Neural progenitor cell (in vitro differentiated cells): ENCODE results near the gene LAMC1. TPM values are rescaled to one million over a fixed set of nuclear protein-coding genes. Genes with fewer than 3 reads are reported as not detected.

Experiments used
- DNase-seq: peaks from one replicate; pipeline ENCODE4 v3.0.0-alpha.2; 2016; ENCODE audit warnings: low spot score
- H2AFZ ChIP-seq: fragments of 200-600 bp; sonication (generic); replicated peaks from 2 replicates; pipeline ENCODE4 v1.6.1; 2016; ENCODE audit warnings: antibody characterized with exemption
- H3F3A ChIP-seq: fragments of 200-600 bp; sonication (generic); 2 replicates; pipeline ENCODE4 v1.6.1; 2016; ENCODE audit warnings: antibody characterized with exemption, low read depth
- H3K27ac ChIP-seq: fragments of 200-600 bp; sonication (generic); 2 replicates; pipeline ENCODE4 v1.5.1; 2016; ENCODE audit warnings: mild to moderate bottlenecking
- H3K27me3 ChIP-seq: fragments of 200-600 bp; sonication (generic); 2 replicates; pipeline ENCODE4 v1.6.1; 2016; ENCODE audit warnings: mild to moderate bottlenecking, moderate library complexity
- H3K36me3 ChIP-seq: fragments of 200-600 bp; sonication (generic); 2 replicates; pipeline ENCODE4 v1.5.1; 2016
- H3K4me1 ChIP-seq: fragments of 200-600 bp; sonication (generic); 2 replicates; pipeline ENCODE4 v1.6.1; 2016; ENCODE audit warnings: mixed run types
- H3K4me2 ChIP-seq: fragments of 200-600 bp; sonication (generic); 2 replicates; pipeline ENCODE4 v1.6.1; 2016
- H3K4me3 ChIP-seq: fragments of 200-600 bp; sonication (generic); 2 replicates; pipeline ENCODE4 v1.5.1; 2016
- H3K79me2 ChIP-seq: fragments of 200-600 bp; sonication (generic); 2 replicates; pipeline ENCODE4 v1.6.1; 2016; ENCODE audit warnings: low read depth
- H3K9ac ChIP-seq: fragments of 200-600 bp; sonication (generic); 2 replicates; pipeline ENCODE4 v1.6.1; 2016
- H3K9me3 ChIP-seq: fragments of 200-600 bp; sonication (generic); 2 replicates; pipeline ENCODE4 v1.5.1; 2016; ENCODE audit warnings: low read depth
- H4K20me1 ChIP-seq: fragments of 200-600 bp; sonication (generic); 2 replicates; pipeline ENCODE4 v1.6.1; 2016; ENCODE audit warnings: low read depth
- H3K27ac Mint-ChIP-seq: 3 replicates; pipeline ENCODE4 v1.8.0; 2021; ENCODE audit warnings: mixed read lengths
- H3K27me3 Mint-ChIP-seq: 2 replicates; pipeline ENCODE4 v1.8.0; 2022; ENCODE audit warnings: low read depth, mild to moderate bottlenecking, inconsistent platforms, moderate library complexity, mixed read lengths; ENCODE audit not compliant: insufficient read depth
- H3K36me3 Mint-ChIP-seq: 3 replicates; pipeline ENCODE4 v1.8.0; 2021; ENCODE audit warnings: mixed read lengths
- H3K4me1 Mint-ChIP-seq: 3 replicates; pipeline ENCODE4 v1.8.0; 2021; ENCODE audit warnings: mixed read lengths
- H3K4me3 Mint-ChIP-seq: 3 replicates; pipeline ENCODE4 v1.8.0; 2021; ENCODE audit warnings: mild to moderate bottlenecking, moderate library complexity, mixed read lengths
- H3K9me3 Mint-ChIP-seq: 3 replicates; pipeline ENCODE4 v1.8.0; 2020; ENCODE audit warnings: mixed read lengths
- CTCF ChIP-seq: fragments of 200-600 bp; sonication (generic); IDR thresholded peaks from 2 replicates; pipeline ENCODE4 v1.5.1; 2017; ENCODE audit warnings: antibody characterized with exemption, mild to moderate bottlenecking
- EZH2 ChIP-seq: fragments of 200-600 bp; sonication (generic); IDR thresholded peaks from 2 replicates; pipeline ENCODE4 v1.6.1; 2017; ENCODE audit warnings: antibody characterized with exemption, mild to moderate bottlenecking, moderate library complexity
- EZH2phosphoT487 ChIP-seq: fragments of 200-600 bp; sonication (generic); IDR thresholded peaks from 2 replicates; pipeline ENCODE4 v1.6.1; 2017; ENCODE audit warnings: antibody characterized with exemption
- total RNA-seq: library from RNA; depleted of rRNA; stranded (reverse); fragments of >200 nt; gene quantifications from 2 replicates; pipeline ENCODE4 v1.2.3, GENCODE V29; 2015; ENCODE audit warnings: low replicate concordance

Gene LAMC1
- total RNA-seq, 1 donor from 2014 or later, result 90.2 TPM

DNA sequence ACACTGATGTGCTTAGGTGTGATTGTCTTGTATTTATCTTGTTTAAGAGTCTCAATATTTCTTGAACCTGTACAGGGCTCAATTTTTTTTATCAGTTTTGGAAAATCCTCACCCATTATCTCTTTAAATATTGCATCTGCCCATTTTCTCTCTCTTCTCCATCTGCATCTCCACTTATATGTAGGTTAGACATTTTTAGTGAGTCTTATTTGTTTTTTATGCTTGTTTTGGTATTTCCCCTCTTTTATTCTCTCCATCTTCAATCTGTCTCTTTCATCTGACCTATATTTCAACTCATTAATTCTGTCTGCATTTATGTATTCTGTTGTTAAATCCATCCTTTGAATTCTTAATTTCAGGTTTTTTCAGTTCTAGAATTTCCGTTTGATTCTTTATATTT lies 37.3 kb upstream of the LAMC1 start:
- Mint-ChIP-seq H3K36me3 (no peaks in the 10 kb centered on the region), H3K9me3 (peaks cover 10% of the 10 kb centered on the region), H3K4me1 (no peaks in the 10 kb centered on the region), H3K4me3 (no peak overlapping the region), H3K27me3 (peaks cover 4% of the 10 kb centered on the region), H3K27ac (no peak overlapping the region)
- peaks cover 11% of the 10 kb centered on the region for H3K4me1 ChIP-seq
- H3K9me3 ChIP-seq, result no peaks in the 10 kb centered on the region
- no peak overlapping the region for H3K4me2 ChIP-seq
- H3K79me2 ChIP-seq, result no peaks in the 10 kb centered on the region
- H3K9ac ChIP-seq, result no peak overlapping the region
- no peak overlapping the region for H3K4me3 ChIP-seq
- no peak overlapping the region for H2AFZ ChIP-seq
- H3F3A ChIP-seq, result peaks cover 7% of the 10 kb centered on the region
- no peaks in the 10 kb centered on the region for H3K27me3 ChIP-seq
- H3K27ac ChIP-seq, result no peak overlapping the region
- no peaks in the 10 kb centered on the region for H3K36me3 ChIP-seq
- no peaks in the 10 kb centered on the region for H4K20me1 ChIP-seq
- DNase-seq, result no peak
- TF ChIP-seq CTCF (no peak), EZH2phosphoT487 (no peak), EZH2 (no peak)

- H3K4me2 ChIP-seq, result no peak overlapping the region
- no peak overlapping the region for H3K27ac Mint-ChIP-seq
- no peak overlapping the region for H3K27ac ChIP-seq
- H3K36me3 Mint-ChIP-seq, result no peaks in the 10 kb centered on the region
- no peaks in the 10 kb centered on the region for H3K4me1 Mint-ChIP-seq
- no peak overlapping the region for H3K4me3 Mint-ChIP-seq
- H3K9me3 ChIP-seq, result no peaks in the 10 kb centered on the region
- no peaks in the 10 kb centered on the region for H3K27me3 ChIP-seq
- no peaks in the 10 kb centered on the region for H3K79me2 ChIP-seq
- no peak for TF ChIP-seq CTCF
- TF ChIP-seq EZH2, result no peak
- TF ChIP-seq EZH2phosphoT487, result no peak
- no peaks in the 10 kb centered on the region for H3K36me3 ChIP-seq
- no peaks in the 10 kb centered on the region for H3K9me3 Mint-ChIP-seq
- DNase-seq, result no peak
- peak overlapping the region; percentile 41 for H2AFZ ChIP-seq
- no peak overlapping the region for H3K4me3 ChIP-seq
- H3K9ac ChIP-seq, result no peak overlapping the region
- H3F3A ChIP-seq, result peaks cover 7% of the 10 kb centered on the region
- H3K4me1 ChIP-seq, result peaks cover 11% of the 10 kb centered on the region
- peaks cover 2% of the 10 kb centered on the region for H3K27me3 Mint-ChIP-seq
- H4K20me1 ChIP-seq, result no peaks in the 10 kb centered on the region
Measured at GRCh38 chr1:182990413-182991144, 32.6 kb upstream of the LAMC1 start.

DNA sequence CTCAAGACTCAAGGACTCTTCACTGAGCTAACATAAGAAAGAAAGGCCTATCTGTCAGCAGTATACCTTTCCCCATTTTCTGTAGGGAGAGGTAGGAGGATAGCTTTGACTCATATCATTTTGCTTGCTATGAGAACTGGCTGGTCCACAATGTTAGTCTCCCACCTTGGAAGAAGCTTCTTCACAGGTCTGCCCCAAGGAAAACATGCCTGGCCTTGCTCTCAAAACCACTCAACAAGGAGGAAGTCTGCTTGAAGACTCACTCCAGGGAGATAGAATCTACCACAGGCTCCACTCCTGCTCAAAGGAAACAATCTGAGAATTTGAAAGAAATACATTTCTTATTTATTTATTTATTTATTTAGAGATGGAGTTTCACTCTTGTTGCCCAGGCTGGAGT lies 29.5 kb upstream of the LAMC1 start:
- no peak overlapping the region for H3K27ac ChIP-seq
- no peak overlapping the region for H3K9ac ChIP-seq
- no peaks in the 10 kb centered on the region for H3K4me1 ChIP-seq
- Mint-ChIP-seq H3K4me1 (no peaks in the 10 kb centered on the region), H3K36me3 (no peaks in the 10 kb centered on the region), H3K9me3 (no peaks in the 10 kb centered on the region), H3K4me3 (no peak overlapping the region), H3K27ac (no peak overlapping the region), H3K27me3 (peaks cover 2% of the 10 kb centered on the region)
- H3K9me3 ChIP-seq, result no peaks in the 10 kb centered on the region
- no peaks in the 10 kb centered on the region for H4K20me1 ChIP-seq
- peak overlapping the region; percentile 50 for H2AFZ ChIP-seq
- H3K27me3 ChIP-seq, result no peaks in the 10 kb centered on the region
- TF ChIP-seq EZH2phosphoT487, result no peak
- TF ChIP-seq EZH2, result no peak
- TF ChIP-seq CTCF, result no peak
- DNase-seq, result no peak
- no peak overlapping the region for H3K4me3 ChIP-seq
- no peaks in the 10 kb centered on the region for H3K36me3 ChIP-seq
- H3K4me2 ChIP-seq, result no peak overlapping the region
- no peaks in the 10 kb centered on the region for H3F3A ChIP-seq
- no peaks in the 10 kb centered on the region for H3K79me2 ChIP-seq
